Kidney (tissue), 14 donors: ENCODE data around the gene ANKRD63. TPM values are rescaled to one million over a fixed set of nuclear protein-coding genes. Genes with fewer than 3 reads are reported as not detected.

ENCODE experiments used
- DNase-seq, 5 donors: peaks; one replicate each; pipeline ENCODE4 v3.0.0-alpha.2; 2013 to 2020
- FAIRE-seq: peaks from 2 replicates; lab custom pipeline; 2012; peaks lifted over from hg19 to GRCh38; lab: Jason Lieb, UNC
- H3K27ac ChIP-seq, 2 donors: one replicate each; pipeline ENCODE4 v1.7.0; 2013; ENCODE audit warnings: low read depth in 2 of 2, low read length in 2 of 2, inconsistent platforms in 1 of 2
- H3K27me3 ChIP-seq: one replicate; pipeline ENCODE4 v1.7.1; 2013; ENCODE audit warnings: low read length, inconsistent platforms; ENCODE audit not compliant: control insufficient read depth, insufficient read depth
- H3K36me3 ChIP-seq, 3 donors: one replicate each; pipeline versions ENCODE4 v1.7.0 to v1.7.1; 2013; ENCODE audit warnings: low read length in 3 of 3, control low read depth in 1 of 3, inconsistent platforms in 1 of 3; ENCODE audit not compliant: insufficient read depth in 3 of 3, control insufficient read depth in 2 of 3
- H3K4me1 ChIP-seq, 3 donors: one replicate each; pipeline versions ENCODE4 v1.7.0 to v1.7.1; 2013; ENCODE audit warnings: low read length in 3 of 3, inconsistent platforms in 1 of 3, low read depth in 1 of 3; ENCODE audit not compliant: control insufficient read depth in 2 of 3, insufficient read depth in 2 of 3
- H3K4me3 ChIP-seq, 3 donors: one replicate each; pipeline versions ENCODE4 v1.7.0 to v1.8.1; 2013; ENCODE audit warnings: low read length in 3 of 3, control low read depth in 1 of 3, inconsistent platforms in 1 of 3
- H3K9ac ChIP-seq, 3 donors: one replicate each; pipeline versions ENCODE4 v1.7.0 to v1.7.1; 2013; ENCODE audit warnings: low read length in 3 of 3, control low read depth in 1 of 3, inconsistent platforms in 1 of 3
- H3K9me3 ChIP-seq, 3 donors: one replicate each; pipeline versions ENCODE4 v1.7.0 to v1.7.1; 2013; ENCODE audit warnings: low read length in 3 of 3, control low read depth in 1 of 3, inconsistent platforms in 1 of 3; ENCODE audit not compliant: control insufficient read depth in 2 of 3, insufficient read depth in 1 of 3
- intact Hi-C: fragments of 100-400 bp; cut with DNase I; formaldehyde crosslinking; loops from one replicate; pipeline ENCODE4 v1.11.1; 2022
- polyA plus RNA-seq: library from polyadenylated mRNA; stranded (reverse); fragments of 350-450 nt; fragmentation: Illumina TruSeq; extraction: RNeasy Lipid Tissue Mini Kit (QIAGEN cat#74804); gene quantifications from one replicate; pipeline ENCODE4 v1.2.3, GENCODE V29; 2014; ENCODE audit warnings: low read depth, low replicate concordance; ENCODE audit not compliant: insufficient read depth
- total RNA-seq: library from RNA; stranded (reverse); fragmentation: NEBNext Ultra II Directional; extraction: Animal tissue kit (Norgen Biotek cat#: 25700); gene quantifications from one replicate; pipeline ENCODE4 v1.2.1, GENCODE V29; 2021
- TF ChIP-seq, protein P1 (sequence below): IDR thresholded peaks from 3 replicates; pipeline ENCODE4 v1.5.1; 2012; ENCODE audit warnings: mild to moderate bottlenecking, moderate library complexity, borderline replicate concordance; ENCODE audit not compliant: insufficient read depth; ENCODE audit errors: extremely low read depth
- donor health status: control.
- donor health status: control.
- donor health status: control.
- donor health status: control.
- donor health status: control.
- donor health status: DM: yes; HTN: yes; CAD: no.
- donor health status: Normal renal cell carcinoma (clear cell type).

Gene ANKRD63
- total and polyA plus RNA-seq, 2 donors from 2014 or later, result not detected

GRCh38 chr15:40293006-40293405 lies 10.1 kb upstream of the ANKRD63 start:
- peaks cover 0 to 10% (median 10%) of the 10 kb centered on the region in 3 donors for H3K4me1 ChIP-seq
- H3K4me3 ChIP-seq, result no peak overlapping the region
- no peak overlapping the region for H3K9ac ChIP-seq
- H3K9me3 ChIP-seq, result no peaks in the 10 kb centered on the region
- FAIRE-seq (no peak), DNase-seq (peak in 1 of 5 donors; percentile 54)
- no peaks in the 10 kb centered on the region for H3K27me3 ChIP-seq
- no peak overlapping the region for H3K27ac ChIP-seq
- H3K36me3 ChIP-seq, result no peaks in the 10 kb centered on the region
- TF ChIP-seq, protein P1, sequence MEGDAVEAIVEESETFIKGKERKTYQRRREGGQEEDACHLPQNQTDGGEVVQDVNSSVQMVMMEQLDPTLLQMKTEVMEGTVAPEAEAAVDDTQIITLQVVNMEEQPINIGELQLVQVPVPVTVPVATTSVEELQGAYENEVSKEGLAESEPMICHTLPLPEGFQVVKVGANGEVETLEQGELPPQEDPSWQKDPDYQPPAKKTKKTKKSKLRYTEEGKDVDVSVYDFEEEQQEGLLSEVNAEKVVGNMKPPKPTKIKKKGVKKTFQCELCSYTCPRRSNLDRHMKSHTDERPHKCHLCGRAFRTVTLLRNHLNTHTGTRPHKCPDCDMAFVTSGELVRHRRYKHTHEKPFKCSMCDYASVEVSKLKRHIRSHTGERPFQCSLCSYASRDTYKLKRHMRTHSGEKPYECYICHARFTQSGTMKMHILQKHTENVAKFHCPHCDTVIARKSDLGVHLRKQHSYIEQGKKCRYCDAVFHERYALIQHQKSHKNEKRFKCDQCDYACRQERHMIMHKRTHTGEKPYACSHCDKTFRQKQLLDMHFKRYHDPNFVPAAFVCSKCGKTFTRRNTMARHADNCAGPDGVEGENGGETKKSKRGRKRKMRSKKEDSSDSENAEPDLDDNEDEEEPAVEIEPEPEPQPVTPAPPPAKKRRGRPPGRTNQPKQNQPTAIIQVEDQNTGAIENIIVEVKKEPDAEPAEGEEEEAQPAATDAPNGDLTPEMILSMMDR, result no peak
- intact Hi-C loops, result no loop called here

DNA sequence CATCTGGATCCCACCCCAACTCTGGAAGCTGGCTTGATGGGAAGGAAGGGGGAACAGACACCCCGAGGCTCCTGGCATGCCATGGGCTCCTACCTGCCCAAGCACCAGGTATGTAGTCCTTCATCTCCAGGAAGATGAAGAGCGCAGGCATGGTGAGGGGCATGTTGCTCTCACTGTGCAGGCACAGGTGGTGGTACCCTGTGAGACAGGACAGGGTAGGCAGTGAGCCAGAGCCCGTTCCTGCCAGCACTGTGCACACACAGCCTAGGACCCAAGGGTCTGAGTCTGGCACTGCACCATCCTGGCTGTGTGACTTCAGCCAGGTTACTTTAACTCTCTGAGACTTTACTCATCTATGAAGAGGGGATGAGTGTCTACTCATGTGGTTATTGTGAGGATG lies 9.4 kb upstream of the ANKRD63 start:
- TF ChIP-seq, protein P1, result no peak
- intact Hi-C loops, result no loop called here
- Histone ChIP-seq H3K9ac (no peak overlapping the region), H3K27ac (no peak overlapping the region), H3K4me3 (no peak overlapping the region), H3K36me3 (no peaks in the 10 kb centered on the region), H3K27me3 (no peaks in the 10 kb centered on the region), H3K4me1 (peaks cover 0 to 10% (median 10%) of the 10 kb centered on the region in 3 donors), H3K9me3 (no peaks in the 10 kb centered on the region)
- FAIRE-seq (no peak), DNase-seq (no peak)

- H3K36me3 ChIP-seq, result no peaks in the 10 kb centered on the region
- H3K27me3 ChIP-seq, result no peaks in the 10 kb centered on the region
- TF ChIP-seq, protein P1, result no peak
- no peak overlapping the region for H3K9ac ChIP-seq
- H3K9me3 ChIP-seq, result no peaks in the 10 kb centered on the region
- H3K27ac ChIP-seq, result no peak overlapping the region
- H3K4me1 ChIP-seq, result peaks cover 0 to 10% (median 10%) of the 10 kb centered on the region in 3 donors
- no peak for FAIRE-seq
- peak in 4 of 5 donors; percentile 72 to 85 (median 82) for DNase-seq
- intact Hi-C loops, result no loop called here
- H3K4me3 ChIP-seq, result peak overlapping the region in 1 of 3 donors; percentile 13
Observed at GRCh38 chr15:40290918-40291574, 8.2 kb upstream of the ANKRD63 start.
